Measurements from ENCODE around the gene OCA2.

DNA sequence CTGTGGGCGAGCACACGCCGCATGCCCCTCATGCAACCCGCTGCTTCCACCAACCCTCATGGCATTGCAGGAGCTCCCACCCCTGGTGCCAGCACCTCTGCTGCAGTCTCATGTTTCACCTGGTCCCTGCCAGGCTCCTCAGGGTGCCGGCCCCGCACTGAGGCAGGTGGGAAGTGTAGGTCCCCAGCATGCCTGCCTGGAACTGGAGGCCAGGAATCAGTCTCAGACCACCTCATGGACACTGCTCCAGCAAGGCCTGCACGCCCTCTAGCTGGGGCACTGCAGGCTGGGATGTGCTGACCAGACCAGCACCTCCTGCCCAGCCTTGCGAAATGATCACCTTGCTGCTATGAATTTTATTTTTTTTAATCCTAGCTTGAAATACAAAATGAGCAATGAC lies 39.1 kb downstream of the OCA2 start:
- TF ChIP-seq, protein P1, sequence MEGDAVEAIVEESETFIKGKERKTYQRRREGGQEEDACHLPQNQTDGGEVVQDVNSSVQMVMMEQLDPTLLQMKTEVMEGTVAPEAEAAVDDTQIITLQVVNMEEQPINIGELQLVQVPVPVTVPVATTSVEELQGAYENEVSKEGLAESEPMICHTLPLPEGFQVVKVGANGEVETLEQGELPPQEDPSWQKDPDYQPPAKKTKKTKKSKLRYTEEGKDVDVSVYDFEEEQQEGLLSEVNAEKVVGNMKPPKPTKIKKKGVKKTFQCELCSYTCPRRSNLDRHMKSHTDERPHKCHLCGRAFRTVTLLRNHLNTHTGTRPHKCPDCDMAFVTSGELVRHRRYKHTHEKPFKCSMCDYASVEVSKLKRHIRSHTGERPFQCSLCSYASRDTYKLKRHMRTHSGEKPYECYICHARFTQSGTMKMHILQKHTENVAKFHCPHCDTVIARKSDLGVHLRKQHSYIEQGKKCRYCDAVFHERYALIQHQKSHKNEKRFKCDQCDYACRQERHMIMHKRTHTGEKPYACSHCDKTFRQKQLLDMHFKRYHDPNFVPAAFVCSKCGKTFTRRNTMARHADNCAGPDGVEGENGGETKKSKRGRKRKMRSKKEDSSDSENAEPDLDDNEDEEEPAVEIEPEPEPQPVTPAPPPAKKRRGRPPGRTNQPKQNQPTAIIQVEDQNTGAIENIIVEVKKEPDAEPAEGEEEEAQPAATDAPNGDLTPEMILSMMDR (IDR thresholded peaks at IDR 0.05; ENCODE audit: poor library complexity, severe bottlenecking): no peak
- no peak for TF ChIP-seq TAF1 (IDR thresholded peaks at IDR 0.05; ENCODE audit: low read depth)
- no peak for TF ChIP-seq EZH2 (IDR thresholded peaks at IDR 0.05; ENCODE audit: borderline replicate concordance, insufficient read depth, low read length, poor library complexity, severe bottlenecking)

Data from neural cell (in vitro differentiated cells).